Fibroblast of lung (primary cell): Measurements from ENCODE around the gene MEGF6. TPM values are rescaled to one million over a fixed set of nuclear protein-coding genes. Genes with fewer than 3 reads are reported as not detected.

ENCODE experiments used
- DNase-seq, 2 donors: peaks; one replicate each; pipeline versions ENCODE4 v3.0.0 to v3.0.0-alpha.2; 2010; ENCODE audit warnings: low read depth in 2 of 2
- H2AFZ ChIP-seq: 2 replicates; pipeline ENCODE4 v1.5.1; 2012; ENCODE audit warnings: low read length, control low read depth, inconsistent platforms
- H3K27ac ChIP-seq: 2 replicates; pipeline ENCODE4 v1.5.1; 2011; ENCODE audit warnings: low read length, control low read depth; ENCODE audit not compliant: insufficient read depth
- H3K27me3 ChIP-seq: 2 replicates; pipeline ENCODE4 v1.5.1; 2011; ENCODE audit warnings: mild to moderate bottlenecking, low read length; ENCODE audit not compliant: control insufficient read depth, insufficient read depth
- H3K36me3 ChIP-seq: 2 replicates; pipeline ENCODE4 v1.5.1; 2011; ENCODE audit warnings: low read length; ENCODE audit not compliant: control insufficient read depth, insufficient read depth
- H3K4me1 ChIP-seq: 2 replicates; pipeline ENCODE4 v1.5.1; 2011; ENCODE audit warnings: low read length; ENCODE audit not compliant: control insufficient read depth, insufficient read depth; ENCODE audit errors: extremely low read depth
- H3K4me2 ChIP-seq: 2 replicates; pipeline ENCODE4 v1.5.1; 2011; ENCODE audit warnings: low read length, control low read depth; ENCODE audit not compliant: insufficient read depth; ENCODE audit errors: extremely low read depth
- H3K4me3 ChIP-seq, 4 experiments: fragments of 200-600 bp in 1 of 4; sonication (generic) in 1 of 4; replicated peaks in 1 of 4; 2 replicates each; pipeline ENCODE4 v1.5.1; 2011 to 2016; ENCODE audit warnings: low read length in 4 of 4, low read depth in 3 of 4, mild to moderate bottlenecking in 3 of 4, control low read depth in 2 of 4, inconsistent platforms in 1 of 4, mixed read lengths in 1 of 4; ENCODE audit not compliant: insufficient read depth in 1 of 4; ENCODE audit errors: control extremely low read depth in 1 of 4
- H3K79me2 ChIP-seq: 2 replicates; pipeline ENCODE4 v1.5.1; 2012; ENCODE audit warnings: mild to moderate bottlenecking, low read length, inconsistent platforms; ENCODE audit not compliant: control insufficient read depth, insufficient read depth
- H3K9ac ChIP-seq: 2 replicates; pipeline ENCODE4 v1.5.1; 2011; ENCODE audit warnings: mild to moderate bottlenecking, low read length, control low read depth; ENCODE audit not compliant: insufficient read depth
- H3K9me3 ChIP-seq: 2 replicates; pipeline ENCODE4 v1.5.1; 2012; ENCODE audit warnings: low read depth, low read length; ENCODE audit not compliant: control insufficient read depth, insufficient read depth
- H4K20me1 ChIP-seq: 2 replicates; pipeline ENCODE4 v1.5.1; 2011; ENCODE audit warnings: low read length; ENCODE audit not compliant: control insufficient read depth, insufficient read depth; ENCODE audit errors: extremely low read depth
- CTCF ChIP-seq, 2 donors: IDR thresholded peaks in 1 of 2; conservative IDR thresholded peaks in 1 of 2; 1 replicate in 1 of 2; 2 replicates in 1 of 2; pipeline ENCODE4 v1.5.1; 2011 to 2012; ENCODE audit warnings: low read length in 2 of 2, control low read depth in 1 of 2, inconsistent platforms in 1 of 2, low read depth in 1 of 2, mild to moderate bottlenecking in 1 of 2
- EZH2 ChIP-seq: IDR thresholded peaks from 2 replicates; pipeline ENCODE4 v1.5.1; 2012; ENCODE audit warnings: low read length, control low read depth, mild to moderate bottlenecking; ENCODE audit errors: missing control alignments
- polyA plus RNA-seq, 2 donors: library from polyadenylated mRNA; depleted of rRNA in 1 of 2; stranded (reverse) in 1 of 2; unstranded in 1 of 2; fragments of >200 nt; gene quantifications; 2 replicates each; pipeline ENCODE4 v1.2.1, GENCODE V29; 2011 to 2012; ENCODE audit warnings: missing spikeins in 1 of 2
- total RNA-seq: library from RNA; depleted of rRNA; stranded (reverse); fragments of >200 nt; gene quantifications from 2 replicates; pipeline ENCODE4 v1.2.1, GENCODE V29; 2014

The MEGF6 gene
- total and polyA plus RNA-seq, 2 donors (not counting 1 experiment from before 2014, with no cell fraction given), result 1.6 to 11.6 TPM

GRCh38 chr1:3653286-3653618 lies 41.9 kb upstream of the MEGF6 start:
- peaks cover 40% of the 10 kb centered on the region for H3K27me3 ChIP-seq
- H3K4me2 ChIP-seq, result no peak overlapping the region
- H3K79me2 ChIP-seq, result no peaks in the 10 kb centered on the region
- H3K9me3 ChIP-seq, result no peaks in the 10 kb centered on the region
- H3K4me3 ChIP-seq, result no peak overlapping the region
- H3K36me3 ChIP-seq, result no peaks in the 10 kb centered on the region
- no peaks in the 10 kb centered on the region for H3K4me1 ChIP-seq
- H4K20me1 ChIP-seq, result no peaks in the 10 kb centered on the region
- no peak overlapping the region for H3K9ac ChIP-seq
- no peak overlapping the region for H3K27ac ChIP-seq
- no peak for TF ChIP-seq EZH2
- TF ChIP-seq CTCF (conservative IDR thresholded peaks at IDR 0.05 in 1 of 2, IDR thresholded peaks at IDR 0.05 in 1 of 2; ENCODE audit: low read depth in 1 of 2, low read length in 2 of 2), result no peak
- no peak overlapping the region for H2AFZ ChIP-seq
- no peak for DNase-seq

GRCh38 chr1:3652548-3653285 lies 41.4 kb upstream of the MEGF6 start:
- Histone ChIP-seq H3K4me2 (no peak overlapping the region), H3K4me3 (no peak overlapping the region), H2AFZ (no peak overlapping the region), H3K27me3 (peaks cover 40% of the 10 kb centered on the region), H3K4me1 (no peaks in the 10 kb centered on the region), H3K27ac (no peak overlapping the region), H4K20me1 (no peaks in the 10 kb centered on the region), H3K9me3 (no peaks in the 10 kb centered on the region), H3K9ac (no peak overlapping the region), H3K79me2 (no peaks in the 10 kb centered on the region), H3K36me3 (no peaks in the 10 kb centered on the region)
- no peak for DNase-seq
- TF ChIP-seq EZH2 (no peak), CTCF (conservative IDR thresholded peaks at IDR 0.05 in 1 of 2, IDR thresholded peaks at IDR 0.05 in 1 of 2; ENCODE audit: low read depth in 1 of 2, low read length in 2 of 2) (no peak)

GRCh38 chr1:3651930-3652547 lies 40.7 kb upstream of the MEGF6 start, which contains the start of gene TP73:
Gene TP73, plus strand, starts transcription at chr1:3652516. Its CDS starts 29,850 bp downstream, at chr1:3682366.
- Histone ChIP-seq H3K9me3 (no peaks in the 10 kb centered on the region), H3K4me2 (no peak within 1 kb of the TSS), H3K36me3 (no peaks in the 10 kb centered on the region), H3K79me2 (no peaks in the 10 kb centered on the region), H2AFZ (no peak within 1 kb of the TSS), H3K27ac (no peak within 1 kb of the TSS), H3K27me3 (peaks cover 40% of the 10 kb centered on the region), H4K20me1 (no peaks in the 10 kb centered on the region), H3K9ac (no peak within 1 kb of the TSS), H3K4me3 (no peak within 1 kb of the TSS), H3K4me1 (no peaks in the 10 kb centered on the region)
- TF ChIP-seq EZH2, result no peak
- TF ChIP-seq CTCF (conservative IDR thresholded peaks at IDR 0.05 in 1 of 2, IDR thresholded peaks at IDR 0.05 in 1 of 2; ENCODE audit: low read depth in 1 of 2, low read length in 2 of 2), result no peak
- peak in 1 of 2 donors; percentile 9 for DNase-seq
